Panc1 (cell line): ENCODE results near the gene PGS1. TPM values are rescaled to one million over a fixed set of nuclear protein-coding genes. Genes with fewer than 3 reads are reported as not detected.

Experiments
- ATAC-seq: fragments of 200-7000 bp; cut with Tn5 transposase; 2 replicates; pipeline ENCODE4 v1.9.1; 2020; ENCODE audit warnings: mild to moderate bottlenecking, moderate library complexity
- BruUV-seq: library from RNA; stranded (reverse); fragments of 400-500 nt; replicated peaks from 2 replicates; lab custom pipeline; 2021; lab: Mats Ljungman, UMichigan
- CTCF ChIA-PET: fragments of 300-600 bp; sonication (Branson Sonifier 250); formaldehyde crosslinking; loops from one replicate; lab custom pipeline; 2022; ENCODE audit warnings: antibody characterized with exemption; lab: Charles Lee
- POLR2A ChIA-PET: fragments of 300-600 bp; sonication (Branson Sonifier 250); formaldehyde crosslinking; loops from one replicate; lab custom pipeline; 2022; ENCODE audit warnings: antibody characterized with exemption; lab: Charles Lee
- DNase-seq: peaks from one replicate; pipeline ENCODE4 v3.0.0-alpha.2; 2010; ENCODE audit warnings: low read depth, low spot score
- H3K27ac ChIP-seq: 2 replicates; pipeline ENCODE4 v1.5.1; 2011; ENCODE audit warnings: mild to moderate bottlenecking, low read length, inconsistent platforms
- H3K27me3 ChIP-seq: fragments of 200-500 bp; sonication (Bioruptor generic); 2 replicates; pipeline ENCODE4 v1.6.0; 2014; ENCODE audit warnings: low read length, inconsistent platforms; ENCODE audit not compliant: control insufficient read depth, insufficient read depth
- H3K36me3 ChIP-seq: fragments of 200-500 bp; sonication (Bioruptor generic); 2 replicates; pipeline ENCODE4 v1.5.1; 2014; ENCODE audit warnings: inconsistent platforms, mild to moderate bottlenecking, low read length, moderate library complexity; ENCODE audit not compliant: control insufficient read depth, insufficient read depth
- H3K4me1 ChIP-seq: 2 replicates; pipeline ENCODE4 v1.5.1; 2011; ENCODE audit warnings: inconsistent platforms, mild to moderate bottlenecking, low read length, moderate library complexity; ENCODE audit not compliant: control insufficient read depth, insufficient read depth
- H3K4me3 ChIP-seq, 2 experiments: 2 replicates each; pipeline ENCODE4 v1.5.1; 2011 to 2012; ENCODE audit warnings: low read depth in 2 of 2, low read length in 2 of 2, mild to moderate bottlenecking in 2 of 2, inconsistent platforms in 1 of 2, moderate library complexity in 1 of 2
- H3K9me3 ChIP-seq: fragments of 200-500 bp; sonication (Bioruptor generic); 2 replicates; pipeline ENCODE4 v1.5.1; 2014; ENCODE audit warnings: low read depth, mild to moderate bottlenecking, inconsistent platforms, low read length, moderate library complexity; ENCODE audit not compliant: control insufficient read depth, insufficient read depth
- CTCF ChIP-seq: fragments of 450-650 bp; IDR thresholded peaks from 2 replicates; pipeline ENCODE4 v1.5.1; 2017; ENCODE audit warnings: mild to moderate bottlenecking
- POLR2AphosphoS5 ChIP-seq: IDR thresholded peaks from 2 replicates; pipeline ENCODE4 v1.6.1; 2012; ENCODE audit warnings: mild to moderate bottlenecking, low read depth, low read length, moderate library complexity
- REST ChIP-seq, 2 experiments: IDR thresholded peaks; 2 replicates each; pipeline ENCODE4 v1.6.1; 2011 to 2012; ENCODE audit warnings: low read depth in 2 of 2, control low read depth in 1 of 2, low read length in 1 of 2, mild to moderate bottlenecking in 1 of 2, moderate library complexity in 1 of 2; ENCODE audit not compliant: insufficient read depth in 1 of 2
- SIN3A ChIP-seq: IDR thresholded peaks from 2 replicates; pipeline ENCODE4 v1.6.1; 2012; ENCODE audit warnings: low read depth, mild to moderate bottlenecking, low read length, moderate library complexity, borderline replicate concordance; ENCODE audit not compliant: insufficient read depth
- TCF7L2 ChIP-seq: IDR thresholded peaks from 2 replicates; pipeline ENCODE4 v1.6.1; 2011; ENCODE audit warnings: mild to moderate bottlenecking, low read depth, low read length, inconsistent platforms
- in situ Hi-C: cut with HindIII; loops from 2 replicates; pipeline ENCODE4 v1.10.0; 2016; ENCODE audit warnings: low sequenced_read_pairs, low pct_unique_long_range_greater_than_20kb
- intact Hi-C: fragments of 100-400 bp; cut with micrococcal nuclease; formaldehyde crosslinking; loops from one replicate; pipeline ENCODE4 v1.10.0; 2022; ENCODE audit not compliant: unreplicated experiment
- total RNA-seq: library from RNA; stranded (reverse); gene quantifications from one replicate; pipeline ENCODE4 v1.2.1, GENCODE V29; 2021; ENCODE audit not compliant: unreplicated experiment

PGS1 gene
- total RNA-seq, 1 experiment from 2014 or later, result 47.5 TPM

- DNase-seq (no peak), ATAC-seq (no peak)
- Histone ChIP-seq H3K27me3 (no peaks in the 10 kb centered on the region), H3K9me3 (no peaks in the 10 kb centered on the region), H3K4me3 (no peak overlapping the region), H3K4me1 (no peaks in the 10 kb centered on the region), H3K27ac (no peak overlapping the region), H3K36me3 (peaks cover 15% of the 10 kb centered on the region)
- no peak for TF ChIP-seq REST (IDR thresholded peaks at IDR 0.05; ENCODE audit: insufficient read depth in 1 of 2, low read depth in 2 of 2, low read length in 1 of 2)
- no peak for TF ChIP-seq CTCF
- TF ChIP-seq SIN3A, result no peak
- TF ChIP-seq TCF7L2, result no peak
- no peak for TF ChIP-seq POLR2AphosphoS5
- intact Hi-C loops (no loop called here), in situ Hi-C loops (no loop called here)
- no TSS peak for BruUV-seq
- ChIA-PET POLR2A (no interaction called here), CTCF (no interaction called here)
Measured at GRCh38 chr17:78395155-78395554, 16.7 kb downstream of the PGS1 start.

- CTCF ChIA-PET, result interaction anchor here (0.5 kb wide), 1 partner anchor 127 kb away, joined by 7 read pairs; no protein-coding TSS in a partner anchor
- Histone ChIP-seq H3K4me3 (no peak overlapping the region), H3K9me3 (no peaks in the 10 kb centered on the region), H3K4me1 (no peaks in the 10 kb centered on the region), H3K27ac (no peak overlapping the region), H3K27me3 (no peaks in the 10 kb centered on the region), H3K36me3 (peaks cover 17% of the 10 kb centered on the region)
- intact Hi-C loops, result no loop called here
- DNase-seq, result no peak
- ATAC-seq, result no peak
- in situ Hi-C loops, result no loop called here
- BruUV-seq, result no TSS peak
- TF ChIP-seq CTCF (no peak), REST (IDR thresholded peaks at IDR 0.05; ENCODE audit: insufficient read depth in 1 of 2, low read depth in 2 of 2, low read length in 1 of 2) (no peak), POLR2AphosphoS5 (no peak), TCF7L2 (no peak), SIN3A (no peak)
- POLR2A ChIA-PET, result interaction anchor here (0.6 kb wide), 1 partner anchor 132 kb away, joined by 3 read pairs; no protein-coding TSS in a partner anchor
Measured at GRCh38 chr17:78396441-78397337, 18.2 kb downstream of the PGS1 start.
